ENCODE results near the gene LHX5.
A peak's percentile ranks its signal among the peaks of the same experiment; 100 is the strongest.

The LHX5 gene

GRCh38 chr12:113464852-113465719, 6.6 kb downstream of the LHX5 start:
- peak; percentile 83 for DNase-seq

- DNase-seq, result peak; percentile 68
Measured at GRCh38 chr12:113464452-113464775, 7.3 kb downstream of the LHX5 start.

GRCh38 chr12:113463746-113464451, 7.8 kb downstream of the LHX5 start:
- peak; percentile 65 for DNase-seq

GRCh38 chr12:113462998-113463745, 8.5 kb downstream of the LHX5 start:
- DNase-seq, result peak; percentile 63

GRCh38 chr12:113462117-113462774, 9.4 kb downstream of the LHX5 start:
- DNase-seq, result peak; percentile 90

- no peak for DNase-seq
Measured at GRCh38 chr12:113461666-113462065, 10.0 kb downstream of the LHX5 start.

- no peak for DNase-seq
Measured at GRCh38 chr12:113459981-113460380, 11.7 kb downstream of the LHX5 start.

- no peak for DNase-seq
Measured at GRCh38 chr12:113457710-113458109, 14.0 kb downstream of the LHX5 start.

GRCh38 chr12:113457185-113457584, 14.5 kb downstream of the LHX5 start:
- DNase-seq, result no peak

- no peak for DNase-seq
Measured at GRCh38 chr12:113456761-113457160, 14.9 kb downstream of the LHX5 start.

GRCh38 chr12:113456199-113456598, 15.5 kb downstream of the LHX5 start:
- no peak for DNase-seq

- no peak for DNase-seq
Measured at GRCh38 chr12:113453330-113453729, 18.3 kb downstream of the LHX5 start.

- no peak for DNase-seq
Measured at GRCh38 chr12:113452458-113452857, 19.2 kb downstream of the LHX5 start.

- no peak for DNase-seq
Measured at GRCh38 chr12:113449839-113450238, 21.8 kb downstream of the LHX5 start.

GRCh38 chr12:113449299-113449698, 22.4 kb downstream of the LHX5 start:
- DNase-seq, result no peak

- no peak for DNase-seq
Measured at GRCh38 chr12:113448873-113449272, 22.8 kb downstream of the LHX5 start.

GRCh38 chr12:113445544-113446171, 26.0 kb downstream of the LHX5 start:
- no peak for DNase-seq

GRCh38 chr12:113443030-113443539, 28.6 kb downstream of the LHX5 start:
- DNase-seq, result no peak

- no peak for DNase-seq
Measured at GRCh38 chr12:113440947-113441782, 30.5 kb downstream of the LHX5 start.

GRCh38 chr12:113440336-113440735, 31.3 kb downstream of the LHX5 start:
- DNase-seq, result no peak

GRCh38 chr12:113439606-113440030, 32.1 kb downstream of the LHX5 start:
- DNase-seq, result peak; percentile 71

GRCh38 chr12:113439301-113439597, 32.4 kb downstream of the LHX5 start:
- no peak for DNase-seq
